Measurements from ENCODE around the gene DGCR8.

GRCh38 chr22:20086101-20086599 lies 6.1 kb downstream of the DGCR8 start:
- TF ChIP-seq, protein P1, sequence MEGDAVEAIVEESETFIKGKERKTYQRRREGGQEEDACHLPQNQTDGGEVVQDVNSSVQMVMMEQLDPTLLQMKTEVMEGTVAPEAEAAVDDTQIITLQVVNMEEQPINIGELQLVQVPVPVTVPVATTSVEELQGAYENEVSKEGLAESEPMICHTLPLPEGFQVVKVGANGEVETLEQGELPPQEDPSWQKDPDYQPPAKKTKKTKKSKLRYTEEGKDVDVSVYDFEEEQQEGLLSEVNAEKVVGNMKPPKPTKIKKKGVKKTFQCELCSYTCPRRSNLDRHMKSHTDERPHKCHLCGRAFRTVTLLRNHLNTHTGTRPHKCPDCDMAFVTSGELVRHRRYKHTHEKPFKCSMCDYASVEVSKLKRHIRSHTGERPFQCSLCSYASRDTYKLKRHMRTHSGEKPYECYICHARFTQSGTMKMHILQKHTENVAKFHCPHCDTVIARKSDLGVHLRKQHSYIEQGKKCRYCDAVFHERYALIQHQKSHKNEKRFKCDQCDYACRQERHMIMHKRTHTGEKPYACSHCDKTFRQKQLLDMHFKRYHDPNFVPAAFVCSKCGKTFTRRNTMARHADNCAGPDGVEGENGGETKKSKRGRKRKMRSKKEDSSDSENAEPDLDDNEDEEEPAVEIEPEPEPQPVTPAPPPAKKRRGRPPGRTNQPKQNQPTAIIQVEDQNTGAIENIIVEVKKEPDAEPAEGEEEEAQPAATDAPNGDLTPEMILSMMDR (IDR thresholded peaks at IDR 0.05): no peak
- TF ChIP-seq POLR2A (IDR thresholded peaks at IDR 0.05): no peak

All from right lobe of liver (tissue), 4 donors.